Activated T-cell treated with anti-CD3 and anti-CD28 coated beads, Interleukin-2, amount 50 U/mL, for 1 hour (primary cell): ENCODE results near the gene ADCY4.
"Not testable (repeated sequence)": the region's sequence is repeated elsewhere in the genome, so short reads cannot be mapped to it uniquely, and the experiment has no call there.

Experiments
- DNase-seq: peaks from one replicate; pipeline ENCODE4 v3.0.0-alpha.2; 2020

ADCY4 gene

GRCh38 chr14:24366721-24367513 is 32.0 kb upstream of the ADCY4 start:
- peak; percentile 51 for DNase-seq

- no peak for DNase-seq
Observed at GRCh38 chr14:24366413-24366720, 31.5 kb upstream of the ADCY4 start.

- DNase-seq = peak; percentile 64
Observed at GRCh38 chr14:24365600-24366412, 30.9 kb upstream of the ADCY4 start.

GRCh38 chr14:24364841-24365240 is 30.0 kb upstream of the ADCY4 start:
- DNase-seq = no peak

GRCh38 chr14:24363401-24363800 is 28.5 kb upstream of the ADCY4 start:
- DNase-seq = no peak

GRCh38 chr14:24362241-24362960 is 27.5 kb upstream of the ADCY4 start:
- DNase-seq = no peak

GRCh38 chr14:24361326-24361725 is 26.5 kb upstream of the ADCY4 start:
- no peak for DNase-seq

- DNase-seq = no peak
Observed at GRCh38 chr14:24360281-24360680, 25.4 kb upstream of the ADCY4 start.

GRCh38 chr14:24356208-24356607 is 21.3 kb upstream of the ADCY4 start:
- DNase-seq = no peak

- DNase-seq = no peak
Observed at GRCh38 chr14:24355009-24355408, 20.1 kb upstream of the ADCY4 start.

- not testable (repeated sequence) for DNase-seq
Observed at GRCh38 chr14:24354482-24354825, 19.6 kb upstream of the ADCY4 start.

GRCh38 chr14:24353559-24354481 is 18.9 kb upstream of the ADCY4 start:
- no peak for DNase-seq

- DNase-seq = no peak
Observed at GRCh38 chr14:24351517-24351916, 16.6 kb upstream of the ADCY4 start.

- DNase-seq = no peak
Observed at GRCh38 chr14:24349742-24350141, 14.9 kb upstream of the ADCY4 start.

GRCh38 chr14:24348186-24348585 is 13.3 kb upstream of the ADCY4 start:
- DNase-seq = no peak

- DNase-seq = no peak
Observed at GRCh38 chr14:24347134-24347533, 12.3 kb upstream of the ADCY4 start.

- DNase-seq = no peak
Observed at GRCh38 chr14:24343795-24344660, 9.2 kb upstream of the ADCY4 start.

- DNase-seq = no peak
Observed at GRCh38 chr14:24342889-24343288, 8.0 kb upstream of the ADCY4 start.

- DNase-seq = no peak
Observed at GRCh38 chr14:24340606-24341005, 5.7 kb upstream of the ADCY4 start.

- peak; percentile 75 for DNase-seq
Observed at GRCh38 chr14:24339284-24340151, 4.6 kb upstream of the ADCY4 start, which contains the start of gene RIPK3. TSS of gene RIPK3 (minus strand) at chr14:24339991. CDS start at chr14:24339826, 165 bp downstream.

GRCh38 chr14:24338843-24339242 is 4.0 kb upstream of the ADCY4 start:
- no peak for DNase-seq
